ENCODE results near the gene GRAMD2B.

The GRAMD2B gene

GRCh38 chr5:126479810-126480209 lies 56.6 kb downstream of the GRAMD2B start:
- no peak for DNase-seq (ENCODE audit: low read depth)

- DNase-seq (ENCODE audit: low read depth): no peak
These were observed 57.6 kb downstream of the GRAMD2B start for GRCh38 chr5:126480824-126481223.

GRCh38 chr5:126481243-126481642 lies 58.0 kb downstream of the GRAMD2B start:
- DNase-seq (ENCODE audit: low read depth): no peak

GRCh38 chr5:126482591-126482990 lies 59.4 kb downstream of the GRAMD2B start:
- DNase-seq (ENCODE audit: low read depth): no peak

- no peak for DNase-seq (ENCODE audit: low read depth)
These were observed 59.9 kb downstream of the GRAMD2B start for GRCh38 chr5:126483156-126483555.

- DNase-seq (ENCODE audit: low read depth): no peak
These were observed 61.0 kb downstream of the GRAMD2B start for GRCh38 chr5:126484253-126484652.

- no peak for DNase-seq (ENCODE audit: low read depth)
These were observed 63.1 kb downstream of the GRAMD2B start for GRCh38 chr5:126486332-126486731.

GRCh38 chr5:126487596-126487995 lies 64.4 kb downstream of the GRAMD2B start:
- no peak for DNase-seq (ENCODE audit: low read depth)

GRCh38 chr5:126488443-126489065 lies 65.3 kb downstream of the GRAMD2B start:
- DNase-seq (ENCODE audit: low read depth): no peak

GRCh38 chr5:126490167-126490940 lies 67.1 kb downstream of the GRAMD2B start:
- DNase-seq (ENCODE audit: low read depth): no peak

GRCh38 chr5:126492939-126493338 lies 69.7 kb downstream of the GRAMD2B start:
- no peak for DNase-seq (ENCODE audit: low read depth)

GRCh38 chr5:126494393-126494792 lies 71.2 kb downstream of the GRAMD2B start:
- no peak for DNase-seq (ENCODE audit: low read depth)

- DNase-seq (ENCODE audit: low read depth): no peak
These were observed 74.3 kb downstream of the GRAMD2B start for GRCh38 chr5:126497506-126497905.

- DNase-seq (ENCODE audit: low read depth): no peak
These were observed 76.1 kb downstream of the GRAMD2B start for GRCh38 chr5:126499278-126499677.

GRCh38 chr5:126499853-126500342 lies 76.7 kb downstream of the GRAMD2B start:
- no peak for DNase-seq (ENCODE audit: low read depth)

GRCh38 chr5:126501448-126501847 lies 78.2 kb downstream of the GRAMD2B start:
- DNase-seq (ENCODE audit: low read depth): no peak

- no peak for DNase-seq (ENCODE audit: low read depth)
These were observed 80.4 kb downstream of the GRAMD2B start for GRCh38 chr5:126503602-126504104.

- no peak for DNase-seq (ENCODE audit: low read depth)
These were observed 82.9 kb downstream of the GRAMD2B start for GRCh38 chr5:126506079-126506478.

GRCh38 chr5:126508251-126508961 lies 85.2 kb downstream of the GRAMD2B start:
- DNase-seq (ENCODE audit: low read depth): no peak

- no peak for DNase-seq (ENCODE audit: low read depth)
These were observed 85.7 kb downstream of the GRAMD2B start for GRCh38 chr5:126508962-126509279.

- no peak for DNase-seq (ENCODE audit: low read depth)
These were observed 86.1 kb downstream of the GRAMD2B start for GRCh38 chr5:126509339-126509738.

- DNase-seq (ENCODE audit: low read depth): no peak
These were observed 88.8 kb downstream of the GRAMD2B start for GRCh38 chr5:126511961-126512360.

GRCh38 chr5:126512451-126512850 lies 89.2 kb downstream of the GRAMD2B start:
- DNase-seq (ENCODE audit: low read depth): no peak

All from T follicular helper cell (primary cell).